Myocyte (in vitro differentiated cells): ENCODE results near the gene PTPRS. TPM values are rescaled to one million over a fixed set of nuclear protein-coding genes. Genes with fewer than 3 reads are reported as not detected.

Experiments used
- DNase-seq: peaks from one replicate; pipeline ENCODE4 v3.0.0-alpha.2; 2012; ENCODE audit warnings: low read depth
- total RNA-seq: library from RNA; depleted of rRNA; stranded (reverse); fragments of >200 nt; gene quantifications from 2 replicates; pipeline ENCODE4 v1.2.3, GENCODE V29; 2014

PTPRS gene
- total RNA-seq, 1 donor from 2014 or later = 104 TPM

GRCh38 chr19:5355076-5355475 lies 14.5 kb upstream of the PTPRS start:
- DNase-seq = peak; percentile 22

DNA sequence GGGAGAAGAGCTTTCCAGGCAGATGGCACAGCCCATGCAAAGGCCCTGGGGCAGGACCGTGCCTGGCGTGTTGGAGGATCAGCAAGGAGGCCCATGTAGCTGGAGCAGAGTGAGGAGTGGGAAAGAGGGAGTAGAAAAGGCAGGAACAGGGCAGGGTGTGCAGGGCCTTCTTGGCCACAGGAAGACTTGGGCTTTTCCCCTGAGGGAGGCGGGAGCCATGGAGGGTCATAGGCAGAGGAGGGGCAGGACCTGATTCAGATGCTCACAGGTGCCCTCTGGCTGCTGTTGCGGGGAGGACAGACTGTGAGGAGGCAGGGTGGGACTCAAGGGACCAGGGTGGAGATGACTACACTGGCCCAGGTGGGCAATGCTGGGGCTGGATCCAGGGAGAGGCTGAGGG lies 13.8 kb upstream of the PTPRS start:
- DNase-seq = no peak

GRCh38 chr19:5352229-5352763 lies 11.7 kb upstream of the PTPRS start:
- DNase-seq = no peak

DNA sequence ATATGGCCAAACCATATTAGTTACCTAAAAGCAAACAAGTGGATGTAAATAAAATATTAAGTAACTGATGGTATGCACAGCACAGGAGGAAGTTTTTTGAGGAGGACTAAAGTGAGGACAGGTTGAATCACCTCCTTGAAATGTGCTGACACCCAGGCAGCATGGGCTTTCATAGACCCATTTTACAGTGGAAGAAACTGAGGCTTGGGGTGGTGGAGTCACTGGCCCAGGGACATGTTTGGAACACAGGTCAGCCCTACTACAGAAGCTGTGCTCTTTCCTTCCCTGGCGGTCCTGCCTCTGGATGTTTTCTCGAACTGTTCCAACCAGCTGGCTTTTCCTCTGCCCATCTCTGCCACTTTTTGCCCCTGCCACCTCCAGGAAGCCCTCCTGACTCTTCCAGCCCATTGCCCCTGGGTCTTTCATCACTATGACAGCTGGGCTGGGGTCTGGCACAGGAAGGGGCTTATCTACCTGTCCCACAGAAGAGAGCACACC lies 11.2 kb upstream of the PTPRS start:
- no peak for DNase-seq

DNA sequence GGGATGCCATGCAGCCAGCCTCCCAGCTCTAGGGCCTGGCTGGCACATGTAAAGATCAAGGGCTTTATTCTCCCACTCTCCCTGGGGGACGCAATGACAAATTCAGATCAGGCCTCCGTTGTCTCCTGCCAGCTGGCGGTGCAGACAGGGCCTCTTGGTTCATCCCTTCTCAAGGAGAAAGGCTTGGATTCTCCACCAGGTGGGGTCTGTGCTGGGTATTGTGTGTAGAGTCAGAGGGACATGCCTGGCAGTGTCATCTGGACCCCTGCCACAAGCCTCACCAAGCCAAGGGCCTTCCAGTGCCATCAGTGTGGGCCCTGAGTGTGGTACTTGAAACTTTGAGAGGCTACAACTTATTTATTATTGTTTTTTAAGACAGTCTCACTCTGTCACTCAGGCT lies 8.4 kb upstream of the PTPRS start:
- peak; percentile 32 for DNase-seq

- no peak for DNase-seq
Measured at GRCh38 chr19:5345895-5346386, 5.3 kb upstream of the PTPRS start.

- no peak for DNase-seq
Measured at GRCh38 chr19:5343848-5344247, 3.2 kb upstream of the PTPRS start.

GRCh38 chr19:5342573-5343201 lies 2.1 kb upstream of the PTPRS start:
- DNase-seq = no peak

GRCh38 chr19:5341981-5342380 lies 1.4 kb upstream of the PTPRS start:
- DNase-seq = no peak

- no peak for DNase-seq
Measured at GRCh38 chr19:5341448-5341820, 822 bp upstream of the PTPRS start.

- DNase-seq = no peak
Measured at GRCh38 chr19:5339950-5340636, 519 bp downstream of the PTPRS start.

DNA sequence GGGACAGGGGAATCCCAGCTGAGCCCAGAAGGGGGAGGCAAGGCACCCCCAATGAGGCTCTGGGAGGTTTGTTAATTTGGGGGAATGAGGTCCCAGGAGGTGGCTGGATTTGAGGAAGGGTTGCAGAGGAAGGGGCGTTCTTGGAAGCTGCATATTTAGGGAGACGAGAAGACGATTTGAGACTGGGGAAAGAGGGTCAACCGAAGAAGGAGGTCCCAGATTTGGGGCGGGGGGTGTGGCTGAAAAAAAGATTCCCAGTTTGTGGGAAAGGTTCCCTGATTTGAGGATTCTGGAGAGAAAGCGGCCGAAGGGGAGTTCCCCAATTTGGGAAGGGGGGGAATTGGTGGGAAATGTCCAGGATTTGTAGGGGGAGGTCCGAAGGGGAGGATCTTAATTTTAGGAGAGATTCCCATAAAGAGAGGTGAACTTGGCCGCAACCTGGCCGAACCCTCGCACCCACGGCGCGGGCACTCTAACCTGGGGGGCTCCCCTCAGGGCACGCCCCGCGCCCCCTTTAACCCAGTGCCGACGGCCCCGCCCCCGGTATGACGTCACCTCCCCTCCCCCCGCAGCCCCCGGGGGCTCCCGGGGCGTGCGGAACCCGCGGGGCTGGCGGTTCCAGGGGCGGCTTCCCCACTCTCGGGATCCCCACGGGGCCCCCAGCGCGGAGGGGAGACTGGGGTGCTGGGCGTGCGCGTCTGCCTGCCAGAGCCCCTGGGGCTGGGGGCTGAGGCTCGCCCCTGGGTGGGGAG lies 1.2 kb downstream of the PTPRS start:
- DNase-seq = no peak

DNA sequence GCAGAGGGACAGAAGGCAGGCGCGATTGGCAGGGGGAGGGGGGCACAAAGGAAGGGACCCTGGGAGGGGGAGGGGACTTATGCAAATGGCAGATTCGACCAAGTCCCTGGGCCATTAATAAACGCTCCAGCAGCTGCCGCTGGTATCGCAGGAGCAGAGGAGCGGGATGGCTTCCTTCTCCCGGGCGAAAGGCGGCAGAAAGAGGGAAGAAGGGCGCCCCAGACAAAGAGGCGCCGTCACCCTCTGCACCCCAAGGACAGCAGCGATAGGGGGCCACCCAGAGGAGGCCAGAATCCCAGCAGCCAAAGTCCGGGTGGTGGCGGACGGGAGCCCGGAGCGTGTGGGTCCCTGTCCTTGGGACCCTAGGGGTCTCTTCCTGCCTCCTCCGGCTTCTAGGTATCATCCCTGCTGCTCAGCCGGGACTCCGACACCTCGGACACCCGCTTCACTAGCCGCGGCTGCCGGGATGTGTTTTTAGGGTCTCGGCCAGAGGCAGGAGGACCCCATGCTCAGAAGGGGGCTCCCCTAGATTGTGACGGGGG lies 1.9 kb downstream of the PTPRS start:
- no peak for DNase-seq

DNA sequence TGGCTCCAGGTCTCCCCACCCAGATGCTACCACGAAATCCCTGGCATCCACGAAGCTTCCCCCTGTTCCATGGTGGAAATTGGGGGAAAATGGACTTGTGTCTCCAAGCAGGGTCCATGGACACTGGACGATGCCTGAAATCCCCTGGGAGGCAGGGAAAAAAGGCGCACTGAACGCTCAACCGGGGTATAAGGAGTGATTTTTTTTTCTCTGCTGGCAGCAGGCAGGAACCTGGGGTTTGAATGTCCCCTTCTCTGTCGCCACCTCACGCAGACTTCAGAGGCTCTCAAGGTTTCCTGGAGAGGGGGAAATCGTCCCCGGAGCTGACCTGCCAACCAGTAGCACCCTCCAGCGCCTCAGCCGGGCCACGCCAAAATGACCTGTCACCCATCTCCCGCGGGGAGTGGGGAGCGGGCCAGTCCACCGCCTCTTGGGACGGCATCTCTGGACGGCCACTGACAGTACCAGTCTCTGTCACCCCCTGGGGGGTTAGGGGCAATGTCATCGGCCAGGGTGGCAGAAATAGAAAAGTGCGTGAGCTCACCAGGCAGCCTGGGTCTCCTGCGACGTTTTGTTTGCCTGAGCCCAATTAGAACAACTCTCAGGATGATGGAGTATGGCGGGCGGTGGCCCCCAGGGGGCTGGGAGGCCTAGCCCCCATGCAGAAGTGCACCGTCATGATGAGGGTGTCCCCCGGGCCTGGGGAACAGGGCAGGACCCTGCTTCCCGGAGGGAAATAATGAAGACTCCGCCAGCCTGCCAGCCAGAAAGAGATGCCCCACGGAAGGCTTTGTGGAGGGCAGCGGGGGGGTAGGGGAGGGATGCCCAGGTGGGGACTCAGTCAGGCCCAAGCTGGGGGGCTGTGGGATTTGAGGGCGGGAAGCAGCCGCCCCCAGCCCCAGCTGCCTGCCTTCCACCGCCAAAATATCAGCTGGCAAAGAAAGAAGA lies 2.6 kb downstream of the PTPRS start:
- no peak for DNase-seq

- no peak for DNase-seq
Measured at GRCh38 chr19:5337126-5337525, 3.5 kb downstream of the PTPRS start.

DNA sequence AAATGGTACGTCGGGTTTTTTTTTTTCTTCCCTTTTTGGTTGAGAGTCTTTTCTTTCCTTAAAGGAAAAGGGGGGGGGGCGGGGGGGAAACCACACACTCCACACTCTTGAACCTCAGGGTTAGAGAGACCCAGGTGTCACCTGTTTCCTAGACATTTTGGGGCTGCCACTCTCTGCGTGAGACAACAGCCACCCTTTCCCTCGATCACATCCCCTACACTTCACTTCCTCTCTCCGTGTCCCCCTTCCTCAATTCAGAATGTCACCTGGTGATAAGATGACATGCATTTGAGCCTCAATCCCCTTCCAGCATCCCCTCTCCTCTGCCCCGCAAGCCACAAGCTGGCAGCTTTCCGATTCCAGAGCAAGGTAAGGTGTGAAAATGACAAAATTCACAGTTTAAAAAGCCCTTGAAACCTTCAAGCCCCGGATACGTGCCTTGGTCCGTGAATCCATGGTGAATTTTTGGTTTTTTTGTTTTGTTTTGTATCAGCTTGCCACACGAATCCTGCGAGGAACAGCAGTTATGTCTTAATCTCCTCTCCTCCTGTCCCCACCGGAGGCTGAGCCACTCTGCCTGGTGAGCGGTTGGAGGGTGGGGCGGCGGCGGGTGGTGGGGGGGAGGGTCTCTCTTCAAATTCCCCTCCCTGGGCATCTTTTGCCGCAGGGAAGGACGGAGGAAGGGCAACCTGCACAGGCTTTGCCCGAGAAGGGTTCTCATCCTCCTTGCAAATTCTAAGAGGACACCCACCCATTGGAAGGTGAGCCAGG lies 4.2 kb downstream of the PTPRS start:
- no peak for DNase-seq

GRCh38 chr19:5335593-5335992 lies 5.0 kb downstream of the PTPRS start:
- no peak for DNase-seq

DNA sequence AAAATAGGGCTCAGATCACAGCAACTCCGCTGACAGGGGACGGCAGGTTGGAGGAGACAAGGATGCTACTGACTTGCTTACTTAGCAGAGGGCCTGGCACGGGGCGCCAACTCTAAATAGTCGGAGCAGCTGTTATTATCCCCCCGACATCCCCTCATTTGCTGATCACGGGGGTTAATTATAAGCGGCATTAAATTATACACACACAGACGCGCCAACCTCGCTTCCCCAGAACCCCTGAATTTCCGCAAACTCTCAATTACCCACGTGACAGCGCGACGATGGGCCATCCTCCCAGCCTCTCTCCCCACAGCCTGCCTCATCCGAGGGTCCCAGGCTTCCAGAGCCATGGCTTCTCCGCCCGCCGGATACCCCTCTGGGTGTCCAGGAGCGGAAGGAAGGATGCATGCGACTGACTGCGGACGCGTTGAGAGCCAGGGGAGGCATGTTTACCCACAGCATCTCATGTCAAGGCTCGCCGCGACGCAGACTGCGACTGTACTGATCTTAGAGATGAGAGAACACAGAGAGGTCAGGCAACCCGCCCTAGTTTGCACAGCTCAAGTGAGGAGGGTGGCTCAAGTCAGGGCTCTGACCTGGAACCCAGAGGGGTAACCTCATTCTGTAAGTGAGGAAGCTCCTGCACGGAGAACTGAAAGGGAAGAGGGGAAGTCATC lies 5.7 kb downstream of the PTPRS start:
- no peak for DNase-seq

DNA sequence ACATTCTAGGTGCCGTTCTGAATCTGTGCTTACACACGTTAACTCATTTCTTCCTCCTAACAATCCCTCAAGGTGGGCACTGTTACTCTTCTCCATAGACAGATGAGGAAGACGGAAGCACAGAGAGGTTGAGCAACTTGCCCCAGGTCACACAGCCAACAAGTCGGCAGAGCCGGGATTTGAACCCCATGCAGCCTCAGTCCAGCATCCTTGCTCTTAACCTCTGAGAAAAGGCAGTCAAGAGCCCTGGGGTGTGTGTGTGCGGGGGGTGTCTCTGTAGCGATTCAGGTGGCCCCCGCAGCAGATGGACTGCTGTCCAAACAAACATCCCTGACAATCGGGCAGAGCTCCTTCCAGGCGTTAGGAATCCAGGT lies 6.3 kb downstream of the PTPRS start:
- no peak for DNase-seq
